Germinal center (tissue), 1 donor: ENCODE data around the gene BCAP31.
"Not testable (repeated sequence)": the region's sequence is repeated elsewhere in the genome, so short reads cannot be mapped to it uniquely, and the experiment has no call there.

Experiments
- DNase-seq: peaks from one replicate; pipeline ENCODE4 v3.0.0; 2012; ENCODE audit warnings: mixed read lengths, low spot score

BCAP31 gene

GRCh38 chrX:153694687-153695270 is 29.4 kb downstream of the BCAP31 start:
- DNase-seq = no peak

GRCh38 chrX:153694256-153694655 is 29.9 kb downstream of the BCAP31 start:
- DNase-seq = not testable (repeated sequence)

GRCh38 chrX:153693216-153694086 is 30.7 kb downstream of the BCAP31 start:
- no peak for DNase-seq

GRCh38 chrX:153692611-153693156 is 31.5 kb downstream of the BCAP31 start:
- no peak for DNase-seq

- no peak for DNase-seq
These were observed 32.2 kb downstream of the BCAP31 start for GRCh38 chrX:153692003-153692402.

GRCh38 chrX:153691032-153691827 is 33.0 kb downstream of the BCAP31 start:
- DNase-seq = not testable (repeated sequence)

GRCh38 chrX:153690466-153690865 is 33.7 kb downstream of the BCAP31 start:
- no peak for DNase-seq

- no peak for DNase-seq
These were observed 34.3 kb downstream of the BCAP31 start for GRCh38 chrX:153689654-153690465.

- DNase-seq = no peak
These were observed 35.1 kb downstream of the BCAP31 start for GRCh38 chrX:153688911-153689590.

GRCh38 chrX:153688506-153688905 is 35.7 kb downstream of the BCAP31 start:
- no peak for DNase-seq

GRCh38 chrX:153688071-153688470 is 36.1 kb downstream of the BCAP31 start:
- no peak for DNase-seq

GRCh38 chrX:153687121-153688039 is 36.8 kb downstream of the BCAP31 start, which contains the start of gene SLC6A8:
TSS of gene SLC6A8 (plus strand) at chrX:153687926. CDS start at chrX:153688575, 649 bp downstream.
- no peak for DNase-seq

- no peak for DNase-seq
These were observed 37.5 kb downstream of the BCAP31 start for GRCh38 chrX:153686711-153687110.

- no peak for DNase-seq
These were observed 38.2 kb downstream of the BCAP31 start for GRCh38 chrX:153685751-153686696.

GRCh38 chrX:153685156-153685536 is 39.0 kb downstream of the BCAP31 start:
- no peak for DNase-seq

GRCh38 chrX:153684467-153685155 is 39.6 kb downstream of the BCAP31 start:
- no peak for DNase-seq

GRCh38 chrX:153683486-153683885 is 40.7 kb downstream of the BCAP31 start:
- not testable (repeated sequence) for DNase-seq

GRCh38 chrX:153681175-153681574 is 43.0 kb downstream of the BCAP31 start:
- no peak for DNase-seq
